OCI-LY7 (cell line): ENCODE results near the gene CTSL. TPM values are rescaled to one million over a fixed set of nuclear protein-coding genes. Genes with fewer than 3 reads are reported as not detected.

Experiments
- BruUV-seq: library from RNA; stranded (reverse); fragments of 400-500 nt; replicated peaks from 2 replicates; lab custom pipeline; 2021; lab: Mats Ljungman, UMichigan
- CTCF ChIA-PET: fragments of 300-600 bp; sonication (Branson Sonifier 250); formaldehyde crosslinking; loops from one replicate; lab custom pipeline; 2022; ENCODE audit warnings: antibody characterized with exemption; ENCODE audit not compliant: unreplicated experiment; lab: Charles Lee
- POLR2A ChIA-PET: fragments of 300-600 bp; sonication (Branson Sonifier 250); formaldehyde crosslinking; loops from one replicate; lab custom pipeline; 2022; ENCODE audit warnings: antibody characterized with exemption; lab: Charles Lee
- DNase-seq: peaks from one replicate; pipeline ENCODE4 v3.0.0-alpha.2; 2015; ENCODE audit warnings: low spot score
- H2AFZ ChIP-seq: fragments of 200-600 bp; sonication (generic), shearing (Covaris generic); 2 replicates; pipeline ENCODE4 v1.6.1; 2014; ENCODE audit warnings: mild to moderate bottlenecking, antibody characterized with exemption, low read length, moderate library complexity
- H3K27ac ChIP-seq: fragments of 200-600 bp; sonication (generic); 2 replicates; pipeline ENCODE4 v1.5.1; 2014; ENCODE audit warnings: mixed run types, low read depth, mild to moderate bottlenecking, moderate library complexity, low read length, inconsistent platforms; ENCODE audit not compliant: poor library complexity, severe bottlenecking
- H3K36me3 ChIP-seq: fragments of 200-600 bp; sonication (generic); 2 replicates; pipeline ENCODE4 v1.6.1; 2014; ENCODE audit warnings: mild to moderate bottlenecking, antibody characterized with exemption, low read length, moderate library complexity, mixed read lengths; ENCODE audit not compliant: insufficient read depth
- H3K4me1 ChIP-seq: fragments of 200-600 bp; sonication (generic); 2 replicates; pipeline ENCODE4 v1.5.1; 2014; ENCODE audit warnings: mild to moderate bottlenecking, low read length; ENCODE audit not compliant: insufficient read depth, poor library complexity, severe bottlenecking
- H3K4me2 ChIP-seq: fragments of 200-600 bp; sonication (generic); 2 replicates; pipeline ENCODE4 v1.6.1; 2014; ENCODE audit warnings: mild to moderate bottlenecking, low read length
- H3K4me3 ChIP-seq: fragments of 200-600 bp; sonication (generic); 2 replicates; pipeline ENCODE4 v1.5.1; 2014; ENCODE audit warnings: mild to moderate bottlenecking, low read depth, low read length; ENCODE audit not compliant: poor library complexity, severe bottlenecking
- H3K79me2 ChIP-seq: fragments of 200-600 bp; sonication (generic); 2 replicates; pipeline ENCODE4 v1.6.1; 2016; ENCODE audit warnings: low read depth, mild to moderate bottlenecking, low read length, moderate library complexity, mixed read lengths; ENCODE audit not compliant: insufficient read depth
- H3K9me2 ChIP-seq: fragments of 200-600 bp; sonication (generic); 2 replicates; pipeline ENCODE4 v1.6.1; 2016; ENCODE audit warnings: mild to moderate bottlenecking, low read length, mixed read lengths; ENCODE audit not compliant: insufficient read depth
- H3K9me3 ChIP-seq: fragments of 200-600 bp; sonication (generic); 2 replicates; pipeline ENCODE4 v1.6.1; 2014; ENCODE audit warnings: mild to moderate bottlenecking, mixed run types, low read length, mixed read lengths
- H4K20me1 ChIP-seq: fragments of 200-600 bp; sonication (generic); 2 replicates; pipeline ENCODE4 v1.6.1; 2014; ENCODE audit warnings: mild to moderate bottlenecking, antibody characterized with exemption, low read length, moderate library complexity, mixed read lengths; ENCODE audit not compliant: insufficient read depth
- CTCF ChIP-seq: fragments of 200-600 bp; sonication (generic); conservative IDR thresholded peaks from 2 replicates; pipeline ENCODE4 v1.5.1; 2014; ENCODE audit warnings: mild to moderate bottlenecking, antibody characterized with exemption, low read length, moderate library complexity, mixed read lengths
- EZH2phosphoT487 ChIP-seq: fragments of 200-600 bp; sonication (generic); IDR thresholded peaks from 2 replicates; pipeline ENCODE4 v1.6.1; 2018; ENCODE audit warnings: low read depth, borderline replicate concordance, mild to moderate bottlenecking, mixed run types, antibody characterized with exemption, low read length, moderate library complexity, mixed read lengths
- intact Hi-C: fragments of 100-400 bp; cut with micrococcal nuclease; formaldehyde crosslinking; loops from one replicate; pipeline ENCODE4 v1.10.0; 2022; ENCODE audit not compliant: unreplicated experiment
- total RNA-seq, 2 experiments: library from RNA; depleted of rRNA in 1 of 2; stranded (reverse); fragments of >200 nt in 1 of 2; shearing (Covaris generic) in 1 of 2; gene quantifications; 2 replicates each; pipeline ENCODE4 v1.2.3, GENCODE V29; 2014 to 2022

CTSL gene
- total RNA-seq, 2 experiments from 2014 or later: not detected

GRCh38 chr9:87718231-87718630 lies 7.7 kb upstream of the CTSL start:
- H3K4me2 ChIP-seq: no peak overlapping the region
- H3K79me2 ChIP-seq: no peaks in the 10 kb centered on the region
- ChIA-PET POLR2A (no interaction called here), CTCF (no interaction called here)
- no peak overlapping the region for H3K4me3 ChIP-seq
- H3K36me3 ChIP-seq: no peaks in the 10 kb centered on the region
- TF ChIP-seq CTCF (no peak), EZH2phosphoT487 (no peak)
- BruUV-seq: no TSS peak
- H3K27ac ChIP-seq: no peak overlapping the region
- no peaks in the 10 kb centered on the region for H4K20me1 ChIP-seq
- no peak for DNase-seq
- H2AFZ ChIP-seq: no peak overlapping the region
- H3K4me1 ChIP-seq: no peaks in the 10 kb centered on the region
- H3K9me2 ChIP-seq: no peaks in the 10 kb centered on the region
- intact Hi-C loops: no loop called here
- no peaks in the 10 kb centered on the region for H3K9me3 ChIP-seq

- Histone ChIP-seq H4K20me1 (no peaks in the 10 kb centered on the region), H3K36me3 (no peaks in the 10 kb centered on the region), H3K79me2 (no peaks in the 10 kb centered on the region), H3K4me2 (no peak overlapping the region), H3K4me1 (no peaks in the 10 kb centered on the region), H3K4me3 (no peak overlapping the region), H3K9me2 (no peaks in the 10 kb centered on the region), H3K9me3 (no peaks in the 10 kb centered on the region), H2AFZ (no peak overlapping the region), H3K27ac (no peak overlapping the region)
- CTCF ChIA-PET: no interaction called here
- no peak for TF ChIP-seq EZH2phosphoT487
- TF ChIP-seq CTCF: no peak
- no peak for DNase-seq
- POLR2A ChIA-PET: no interaction called here
- no TSS peak for BruUV-seq
- intact Hi-C loops: no loop called here
These were observed 6.9 kb upstream of the CTSL start for GRCh38 chr9:87718852-87719612.

GRCh38 chr9:87720173-87720572 lies 5.7 kb upstream of the CTSL start:
- DNase-seq: no peak
- CTCF ChIA-PET: no interaction called here
- Histone ChIP-seq H4K20me1 (no peaks in the 10 kb centered on the region), H3K4me1 (no peaks in the 10 kb centered on the region), H3K9me3 (no peaks in the 10 kb centered on the region), H3K4me3 (no peak overlapping the region), H3K9me2 (no peaks in the 10 kb centered on the region), H3K4me2 (no peak overlapping the region), H3K27ac (no peak overlapping the region), H2AFZ (no peak overlapping the region), H3K36me3 (no peaks in the 10 kb centered on the region), H3K79me2 (no peaks in the 10 kb centered on the region)
- intact Hi-C loops: no loop called here
- POLR2A ChIA-PET: no interaction called here
- no TSS peak for BruUV-seq
- TF ChIP-seq EZH2phosphoT487 (no peak), CTCF (no peak)
